ENCODE measurements around the gene ZRANB3.

ZRANB3 gene

GRCh38 chr2:135144343-135144742 lies 386.7 kb downstream of the ZRANB3 start:
- H3K9me2 ChIP-seq (ENCODE audit: low read depth, low read length) = no peaks in the 10 kb centered on the region
- no peak overlapping the region for H3K4me3 ChIP-seq (ENCODE audit: low read depth, low read length, poor library complexity, severe bottlenecking)
- no peaks in the 10 kb centered on the region for H3K79me2 ChIP-seq (ENCODE audit: insufficient read depth, low read length)
- H3K27me3 ChIP-seq (ENCODE audit: insufficient read depth, low read length) = no peaks in the 10 kb centered on the region
- no peaks in the 10 kb centered on the region for H3F3A ChIP-seq (ENCODE audit: insufficient read depth, low read length)
- no peak overlapping the region for H2AFZ ChIP-seq (ENCODE audit: low read length)
- no peak overlapping the region for H3K9ac ChIP-seq (ENCODE audit: low read length)
- H3K4me2 ChIP-seq (ENCODE audit: low read length) = no peak overlapping the region
- peaks cover 10% of the 10 kb centered on the region for H3K9me3 ChIP-seq (ENCODE audit: low read length)
- H4K20me1 ChIP-seq (ENCODE audit: insufficient read depth, low read length) = no peaks in the 10 kb centered on the region
- H3K36me3 ChIP-seq (ENCODE audit: insufficient read depth, low read length) = peaks cover 62% of the 10 kb centered on the region
- H3K27ac ChIP-seq (ENCODE audit: low read depth, low read length, poor library complexity, severe bottlenecking) = no peak overlapping the region
- TF ChIP-seq CTCF (IDR thresholded peaks at IDR 0.05; ENCODE audit: low read length) (no peak), EZH2 (IDR thresholded peaks at IDR 0.05; ENCODE audit: borderline replicate concordance, low read length) (no peak)
- no peaks in the 10 kb centered on the region for H3K4me1 ChIP-seq (ENCODE audit: insufficient read depth, low read length, severe bottlenecking)

GRCh38 chr2:135142323-135142722 lies 388.7 kb downstream of the ZRANB3 start:
- Histone ChIP-seq H3K36me3 (ENCODE audit: insufficient read depth, low read length) (peaks cover 76% of the 10 kb centered on the region), H3F3A (ENCODE audit: insufficient read depth, low read length) (no peaks in the 10 kb centered on the region), H3K4me3 (ENCODE audit: low read depth, low read length, poor library complexity, severe bottlenecking) (no peak overlapping the region), H3K27me3 (ENCODE audit: insufficient read depth, low read length) (no peaks in the 10 kb centered on the region), H4K20me1 (ENCODE audit: insufficient read depth, low read length) (no peaks in the 10 kb centered on the region), H3K79me2 (ENCODE audit: insufficient read depth, low read length) (no peaks in the 10 kb centered on the region), H3K4me1 (ENCODE audit: insufficient read depth, low read length, severe bottlenecking) (no peaks in the 10 kb centered on the region), H3K27ac (ENCODE audit: low read depth, low read length, poor library complexity, severe bottlenecking) (no peak overlapping the region), H3K9me2 (ENCODE audit: low read depth, low read length) (no peaks in the 10 kb centered on the region), H2AFZ (ENCODE audit: low read length) (no peak overlapping the region), H3K4me2 (ENCODE audit: low read length) (no peak overlapping the region), H3K9me3 (ENCODE audit: low read length) (peaks cover 10% of the 10 kb centered on the region), H3K9ac (ENCODE audit: low read length) (no peak overlapping the region)
- TF ChIP-seq EZH2 (IDR thresholded peaks at IDR 0.05; ENCODE audit: borderline replicate concordance, low read length) = no peak
- no peak for TF ChIP-seq CTCF (IDR thresholded peaks at IDR 0.05; ENCODE audit: low read length)

GRCh38 chr2:135140606-135141005 lies 390.4 kb downstream of the ZRANB3 start:
- no peak for TF ChIP-seq EZH2 (IDR thresholded peaks at IDR 0.05; ENCODE audit: borderline replicate concordance, low read length)
- no peak for TF ChIP-seq CTCF (IDR thresholded peaks at IDR 0.05; ENCODE audit: low read length)
- no peak overlapping the region for H3K4me2 ChIP-seq (ENCODE audit: low read length)
- no peaks in the 10 kb centered on the region for H3K79me2 ChIP-seq (ENCODE audit: insufficient read depth, low read length)
- no peaks in the 10 kb centered on the region for H4K20me1 ChIP-seq (ENCODE audit: insufficient read depth, low read length)
- H3K27me3 ChIP-seq (ENCODE audit: insufficient read depth, low read length) = no peaks in the 10 kb centered on the region
- H3K36me3 ChIP-seq (ENCODE audit: insufficient read depth, low read length) = peaks cover 88% of the 10 kb centered on the region
- peaks cover 10% of the 10 kb centered on the region for H3K9me3 ChIP-seq (ENCODE audit: low read length)
- H3K9me2 ChIP-seq (ENCODE audit: low read depth, low read length) = no peaks in the 10 kb centered on the region
- no peak overlapping the region for H2AFZ ChIP-seq (ENCODE audit: low read length)
- H3K9ac ChIP-seq (ENCODE audit: low read length) = no peak overlapping the region
- H3K4me3 ChIP-seq (ENCODE audit: low read depth, low read length, poor library complexity, severe bottlenecking) = no peak overlapping the region
- no peak overlapping the region for H3K27ac ChIP-seq (ENCODE audit: low read depth, low read length, poor library complexity, severe bottlenecking)
- no peaks in the 10 kb centered on the region for H3K4me1 ChIP-seq (ENCODE audit: insufficient read depth, low read length, severe bottlenecking)
- H3F3A ChIP-seq (ENCODE audit: insufficient read depth, low read length) = no peaks in the 10 kb centered on the region

Measured in OCI-LY1 (cell line).